8988T (cell line): Measurements from ENCODE around the gene LFNG.

Source experiments
- DNase-seq: peaks from one replicate; pipeline ENCODE4 v3.0.0; 2011

Gene LFNG

GRCh38 chr7:2487586-2488271 lies 31.8 kb upstream of the LFNG start:
- no peak for DNase-seq

- no peak for DNase-seq
These were observed 31.3 kb upstream of the LFNG start for GRCh38 chr7:2488272-2488645.

GRCh38 chr7:2488681-2489080 lies 30.9 kb upstream of the LFNG start:
- DNase-seq = no peak

- no peak for DNase-seq
These were observed 29.4 kb upstream of the LFNG start for GRCh38 chr7:2490181-2490651.

- DNase-seq = no peak
These were observed 27.5 kb upstream of the LFNG start for GRCh38 chr7:2492038-2492437.

- DNase-seq = no peak
These were observed 26.1 kb upstream of the LFNG start for GRCh38 chr7:2493205-2494164.

- DNase-seq = no peak
These were observed 25.1 kb upstream of the LFNG start for GRCh38 chr7:2494191-2495130.

GRCh38 chr7:2495418-2496299 lies 23.9 kb upstream of the LFNG start:
- DNase-seq = no peak

- DNase-seq = no peak
These were observed 23.2 kb upstream of the LFNG start for GRCh38 chr7:2496375-2496774.

- no peak for DNase-seq
These were observed 22.5 kb upstream of the LFNG start for GRCh38 chr7:2497065-2497464.

GRCh38 chr7:2497500-2498336 lies 21.9 kb upstream of the LFNG start:
- no peak for DNase-seq

- no peak for DNase-seq
These were observed 20.9 kb upstream of the LFNG start for GRCh38 chr7:2498708-2499107.

- no peak for DNase-seq
These were observed 20.4 kb upstream of the LFNG start for GRCh38 chr7:2499181-2499580.

- DNase-seq = no peak
These were observed 19.7 kb upstream of the LFNG start for GRCh38 chr7:2499719-2500430.

- no peak for DNase-seq
These were observed 18.9 kb upstream of the LFNG start for GRCh38 chr7:2500701-2501100.

GRCh38 chr7:2501947-2502646 lies 17.5 kb upstream of the LFNG start:
- no peak for DNase-seq

- no peak for DNase-seq
These were observed 17.0 kb upstream of the LFNG start for GRCh38 chr7:2502647-2502966.

GRCh38 chr7:2503056-2503941 lies 16.3 kb upstream of the LFNG start:
- no peak for DNase-seq
